Panc1 (cell line): ENCODE results near the gene TSTD2. TPM values are rescaled to one million over a fixed set of nuclear protein-coding genes. Genes with fewer than 3 reads are reported as not detected.

Experiments used
- ATAC-seq: fragments of 200-7000 bp; cut with Tn5 transposase; 2 replicates; pipeline ENCODE4 v1.9.1; 2020; ENCODE audit warnings: mild to moderate bottlenecking, moderate library complexity
- BruUV-seq: library from RNA; stranded (reverse); fragments of 400-500 nt; replicated peaks from 2 replicates; lab custom pipeline; 2021; lab: Mats Ljungman, UMichigan
- CTCF ChIA-PET: fragments of 300-600 bp; sonication (Branson Sonifier 250); formaldehyde crosslinking; loops from one replicate; lab custom pipeline; 2022; ENCODE audit warnings: antibody characterized with exemption; lab: Charles Lee
- POLR2A ChIA-PET: fragments of 300-600 bp; sonication (Branson Sonifier 250); formaldehyde crosslinking; loops from one replicate; lab custom pipeline; 2022; ENCODE audit warnings: antibody characterized with exemption; lab: Charles Lee
- DNase-seq: peaks from one replicate; pipeline ENCODE4 v3.0.0-alpha.2; 2010; ENCODE audit warnings: low read depth, low spot score
- H3K27ac ChIP-seq: 2 replicates; pipeline ENCODE4 v1.5.1; 2011; ENCODE audit warnings: mild to moderate bottlenecking, low read length, inconsistent platforms
- H3K27me3 ChIP-seq: fragments of 200-500 bp; sonication (Bioruptor generic); 2 replicates; pipeline ENCODE4 v1.6.0; 2014; ENCODE audit warnings: low read length, inconsistent platforms; ENCODE audit not compliant: control insufficient read depth, insufficient read depth
- H3K36me3 ChIP-seq: fragments of 200-500 bp; sonication (Bioruptor generic); 2 replicates; pipeline ENCODE4 v1.5.1; 2014; ENCODE audit warnings: inconsistent platforms, mild to moderate bottlenecking, low read length, moderate library complexity; ENCODE audit not compliant: control insufficient read depth, insufficient read depth
- H3K4me1 ChIP-seq: 2 replicates; pipeline ENCODE4 v1.5.1; 2011; ENCODE audit warnings: inconsistent platforms, mild to moderate bottlenecking, low read length, moderate library complexity; ENCODE audit not compliant: control insufficient read depth, insufficient read depth
- H3K4me3 ChIP-seq, 2 experiments: 2 replicates each; pipeline ENCODE4 v1.5.1; 2011 to 2012; ENCODE audit warnings: low read depth in 2 of 2, low read length in 2 of 2, mild to moderate bottlenecking in 2 of 2, inconsistent platforms in 1 of 2, moderate library complexity in 1 of 2
- H3K9me3 ChIP-seq: fragments of 200-500 bp; sonication (Bioruptor generic); 2 replicates; pipeline ENCODE4 v1.5.1; 2014; ENCODE audit warnings: low read depth, mild to moderate bottlenecking, inconsistent platforms, low read length, moderate library complexity; ENCODE audit not compliant: control insufficient read depth, insufficient read depth
- POLR2AphosphoS5 ChIP-seq: IDR thresholded peaks from 2 replicates; pipeline ENCODE4 v1.6.1; 2012; ENCODE audit warnings: mild to moderate bottlenecking, low read depth, low read length, moderate library complexity
- REST ChIP-seq, 2 experiments: IDR thresholded peaks; 2 replicates each; pipeline ENCODE4 v1.6.1; 2011 to 2012; ENCODE audit warnings: low read depth in 2 of 2, control low read depth in 1 of 2, low read length in 1 of 2, mild to moderate bottlenecking in 1 of 2, moderate library complexity in 1 of 2; ENCODE audit not compliant: insufficient read depth in 1 of 2
- SIN3A ChIP-seq: IDR thresholded peaks from 2 replicates; pipeline ENCODE4 v1.6.1; 2012; ENCODE audit warnings: low read depth, mild to moderate bottlenecking, low read length, moderate library complexity, borderline replicate concordance; ENCODE audit not compliant: insufficient read depth
- TCF7L2 ChIP-seq: IDR thresholded peaks from 2 replicates; pipeline ENCODE4 v1.6.1; 2011; ENCODE audit warnings: mild to moderate bottlenecking, low read depth, low read length, inconsistent platforms
- in situ Hi-C: cut with HindIII; loops from 2 replicates; pipeline ENCODE4 v1.10.0; 2016; ENCODE audit warnings: low sequenced_read_pairs, low pct_unique_long_range_greater_than_20kb
- intact Hi-C: fragments of 100-400 bp; cut with micrococcal nuclease; formaldehyde crosslinking; loops from one replicate; pipeline ENCODE4 v1.10.0; 2022; ENCODE audit not compliant: unreplicated experiment
- total RNA-seq: library from RNA; stranded (reverse); gene quantifications from one replicate; pipeline ENCODE4 v1.2.1, GENCODE V29; 2021; ENCODE audit not compliant: unreplicated experiment
- TF ChIP-seq, protein P1 (sequence below): fragments of 450-650 bp; IDR thresholded peaks from 2 replicates; pipeline ENCODE4 v1.5.1; 2017; ENCODE audit warnings: mild to moderate bottlenecking

Gene TSTD2
- total RNA-seq, 1 experiment from 2014 or later, result 10.1 TPM

DNA sequence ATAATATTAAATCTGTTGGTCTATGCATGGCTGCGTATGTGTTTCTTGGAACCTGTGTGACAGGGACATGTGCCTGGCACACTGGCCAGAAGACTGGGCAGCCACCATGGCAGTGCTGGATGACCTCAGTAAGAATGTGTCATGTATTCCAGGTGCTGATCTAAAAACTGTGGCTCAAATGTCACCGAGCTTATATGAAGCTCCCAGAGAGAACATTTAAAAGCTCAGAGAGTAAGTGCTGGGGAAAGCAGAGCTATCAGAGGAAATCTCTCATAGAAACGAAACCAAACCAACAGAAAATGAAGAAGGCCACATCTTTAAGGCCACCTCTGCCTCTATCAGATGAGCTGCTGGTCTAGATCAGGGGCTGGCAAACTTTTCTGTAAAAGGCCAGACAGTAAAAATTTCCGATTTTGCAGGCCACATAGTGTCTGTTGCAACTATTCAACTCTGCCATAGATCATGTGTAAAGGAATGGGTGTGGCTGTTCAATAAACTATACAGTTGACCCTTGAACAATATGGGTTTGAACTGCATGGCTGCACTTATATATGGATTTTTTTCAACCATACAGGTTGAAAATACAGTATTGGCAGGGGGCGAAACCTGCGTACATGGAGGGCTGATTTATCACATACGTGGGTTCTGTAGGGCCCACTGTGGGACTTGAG lies 31.8 kb downstream of the TSTD2 start:
- DNase-seq (no peak), ATAC-seq (no peak)
- Histone ChIP-seq H3K27me3 (no peaks in the 10 kb centered on the region), H3K27ac (no peak overlapping the region), H3K4me3 (no peak overlapping the region), H3K36me3 (peaks cover 3% of the 10 kb centered on the region; the same call in 1 of the 2 replicates), H3K9me3 (no peaks in the 10 kb centered on the region), H3K4me1 (no peaks in the 10 kb centered on the region)
- POLR2A ChIA-PET, result no interaction called here
- in situ Hi-C loops (no loop called here), intact Hi-C loops (no loop called here)
- BruUV-seq, result no TSS peak
- CTCF ChIA-PET, result no interaction called here
- TF ChIP-seq, protein P1, sequence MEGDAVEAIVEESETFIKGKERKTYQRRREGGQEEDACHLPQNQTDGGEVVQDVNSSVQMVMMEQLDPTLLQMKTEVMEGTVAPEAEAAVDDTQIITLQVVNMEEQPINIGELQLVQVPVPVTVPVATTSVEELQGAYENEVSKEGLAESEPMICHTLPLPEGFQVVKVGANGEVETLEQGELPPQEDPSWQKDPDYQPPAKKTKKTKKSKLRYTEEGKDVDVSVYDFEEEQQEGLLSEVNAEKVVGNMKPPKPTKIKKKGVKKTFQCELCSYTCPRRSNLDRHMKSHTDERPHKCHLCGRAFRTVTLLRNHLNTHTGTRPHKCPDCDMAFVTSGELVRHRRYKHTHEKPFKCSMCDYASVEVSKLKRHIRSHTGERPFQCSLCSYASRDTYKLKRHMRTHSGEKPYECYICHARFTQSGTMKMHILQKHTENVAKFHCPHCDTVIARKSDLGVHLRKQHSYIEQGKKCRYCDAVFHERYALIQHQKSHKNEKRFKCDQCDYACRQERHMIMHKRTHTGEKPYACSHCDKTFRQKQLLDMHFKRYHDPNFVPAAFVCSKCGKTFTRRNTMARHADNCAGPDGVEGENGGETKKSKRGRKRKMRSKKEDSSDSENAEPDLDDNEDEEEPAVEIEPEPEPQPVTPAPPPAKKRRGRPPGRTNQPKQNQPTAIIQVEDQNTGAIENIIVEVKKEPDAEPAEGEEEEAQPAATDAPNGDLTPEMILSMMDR, result no peak
- TF ChIP-seq POLR2AphosphoS5 (no peak), SIN3A (no peak), TCF7L2 (no peak), REST (IDR thresholded peaks at IDR 0.05; ENCODE audit: insufficient read depth in 1 of 2, low read depth in 2 of 2, low read length in 1 of 2) (no peak)

GRCh38 chr9:97600531-97601227 lies 32.5 kb downstream of the TSTD2 start:
- ATAC-seq, result no peak
- CTCF ChIA-PET, result no interaction called here

More at GRCh38 chr9:97600531-97601227, 32.5 kb downstream of the TSTD2 start:
- H3K27me3 ChIP-seq, result no peaks in the 10 kb centered on the region
- peaks cover 3% of the 10 kb centered on the region; the same call in 1 of the 2 replicates for H3K36me3 ChIP-seq
- no peak for TF ChIP-seq POLR2AphosphoS5
- TF ChIP-seq SIN3A, result no peak
- H3K4me3 ChIP-seq, result no peak overlapping the region
- POLR2A ChIA-PET, result no interaction called here
- H3K4me1 ChIP-seq, result no peaks in the 10 kb centered on the region
- intact Hi-C loops (no loop called here), in situ Hi-C loops (no loop called here)
- H3K27ac ChIP-seq, result no peak overlapping the region
- no TSS peak for BruUV-seq
- no peaks in the 10 kb centered on the region for H3K9me3 ChIP-seq
- DNase-seq, result no peak
